Hypothalamus (tissue), 51 donors: Measurements from ENCODE around the gene ZNF778.
"Not testable (repeated sequence)": the region's sequence is repeated elsewhere in the genome, so short reads cannot be mapped to it uniquely, and the experiment has no call there.

ENCODE experiments used
- DNase-seq, 51 donors: peaks; one replicate each; lab custom pipeline; 2025; lab: John Stamatoyannopoulos, UW

ZNF778 gene

DNA sequence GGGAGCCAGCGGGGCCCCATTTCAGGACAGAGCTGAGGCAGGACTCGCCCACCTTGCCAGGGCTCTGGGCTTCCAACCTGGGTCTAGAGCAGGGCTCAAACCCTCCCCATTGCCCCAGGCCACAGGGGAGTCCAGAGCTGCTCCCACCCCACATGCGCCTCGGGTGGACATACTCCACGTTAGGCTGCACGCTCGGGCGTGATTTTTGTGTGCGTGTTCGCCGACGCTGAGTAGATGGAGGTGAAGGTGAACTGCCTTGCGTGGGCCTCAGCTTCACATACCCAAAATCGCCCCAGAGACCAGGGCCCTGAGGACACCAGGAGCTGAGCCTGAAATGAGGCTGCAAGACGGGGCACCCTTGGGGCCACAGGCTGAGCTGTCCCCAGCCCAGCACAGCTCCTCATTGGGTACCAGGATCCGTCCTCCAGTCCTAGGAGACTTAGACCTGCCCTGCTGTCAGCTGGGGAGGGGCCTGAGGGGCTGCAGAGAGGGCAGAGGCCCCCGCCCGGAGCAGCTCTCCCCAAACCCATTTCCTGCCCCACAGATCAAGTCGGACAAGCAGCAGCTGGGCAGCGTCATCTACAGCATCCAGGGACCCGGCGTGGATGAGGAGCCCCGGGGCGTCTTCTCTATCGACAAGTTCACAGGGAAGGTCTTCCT lies 37.7 kb upstream of the ZNF778 start:
- no peak for DNase-seq

DNA sequence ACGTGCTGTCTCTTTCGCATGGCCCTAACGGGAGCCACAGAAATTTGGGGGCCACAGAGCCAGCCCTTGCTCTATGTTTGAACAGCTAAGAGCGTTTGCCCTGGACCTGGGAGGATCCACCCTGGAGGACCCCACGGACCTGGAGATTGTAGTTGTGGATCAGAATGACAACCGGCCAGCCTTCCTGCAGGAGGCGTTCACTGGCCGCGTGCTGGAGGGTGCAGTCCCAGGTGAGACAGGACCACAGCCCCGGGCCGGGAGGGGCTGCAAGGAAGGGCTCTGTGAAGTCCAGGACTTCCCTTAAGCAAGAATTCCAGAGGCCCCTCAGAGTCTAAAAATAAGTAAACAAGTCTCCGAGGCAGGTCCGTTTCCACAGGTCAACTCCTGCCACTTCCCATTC lies 34.0 kb upstream of the ZNF778 start:
- DNase-seq, result no peak

GRCh38 chr16:89183975-89184676 lies 33.4 kb upstream of the ZNF778 start:
- no peak for DNase-seq

GRCh38 chr16:89184677-89184932 lies 32.9 kb upstream of the ZNF778 start:
- DNase-seq, result no peak

DNA sequence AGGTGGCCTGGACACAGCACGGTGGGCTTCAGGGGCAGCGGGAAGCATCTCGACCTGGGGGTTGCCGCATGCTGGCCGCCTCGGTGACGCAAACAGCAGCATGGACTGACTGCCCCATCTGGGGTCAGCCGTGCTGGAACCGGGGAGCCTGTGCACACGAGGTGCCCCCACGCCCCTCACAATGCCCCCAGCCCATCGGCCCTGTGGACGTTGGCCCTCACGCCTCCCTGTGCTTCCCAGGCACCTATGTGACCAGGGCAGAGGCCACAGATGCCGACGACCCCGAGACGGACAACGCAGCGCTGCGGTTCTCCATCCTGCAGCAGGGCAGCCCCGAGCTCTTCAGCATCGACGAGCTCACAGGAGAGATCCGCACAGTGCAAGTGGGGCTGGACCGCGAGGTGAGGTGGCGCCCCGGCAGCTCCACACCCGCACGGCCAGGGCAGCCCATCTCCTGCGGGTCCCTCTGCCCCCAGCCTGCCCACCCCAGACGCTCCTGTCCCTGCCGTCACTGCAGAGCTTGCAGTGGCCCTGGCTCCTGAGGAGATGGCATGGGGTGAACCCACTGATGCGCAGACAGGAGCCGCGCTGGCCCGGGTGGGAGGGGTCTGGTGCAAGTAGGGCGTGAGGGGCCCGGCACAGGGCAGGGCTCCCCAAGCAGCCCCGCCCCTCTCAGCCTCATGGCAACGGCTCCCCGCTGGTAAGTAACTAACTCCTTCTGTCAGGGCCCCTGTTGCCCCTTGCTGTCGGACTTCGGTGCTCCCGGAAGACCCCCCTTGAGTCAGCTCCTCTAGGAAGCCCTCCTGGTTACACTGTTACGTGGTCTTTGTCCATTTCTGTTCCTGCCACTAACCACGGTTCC lies 32.3 kb upstream of the ZNF778 start:
- DNase-seq, result no peak

DNA sequence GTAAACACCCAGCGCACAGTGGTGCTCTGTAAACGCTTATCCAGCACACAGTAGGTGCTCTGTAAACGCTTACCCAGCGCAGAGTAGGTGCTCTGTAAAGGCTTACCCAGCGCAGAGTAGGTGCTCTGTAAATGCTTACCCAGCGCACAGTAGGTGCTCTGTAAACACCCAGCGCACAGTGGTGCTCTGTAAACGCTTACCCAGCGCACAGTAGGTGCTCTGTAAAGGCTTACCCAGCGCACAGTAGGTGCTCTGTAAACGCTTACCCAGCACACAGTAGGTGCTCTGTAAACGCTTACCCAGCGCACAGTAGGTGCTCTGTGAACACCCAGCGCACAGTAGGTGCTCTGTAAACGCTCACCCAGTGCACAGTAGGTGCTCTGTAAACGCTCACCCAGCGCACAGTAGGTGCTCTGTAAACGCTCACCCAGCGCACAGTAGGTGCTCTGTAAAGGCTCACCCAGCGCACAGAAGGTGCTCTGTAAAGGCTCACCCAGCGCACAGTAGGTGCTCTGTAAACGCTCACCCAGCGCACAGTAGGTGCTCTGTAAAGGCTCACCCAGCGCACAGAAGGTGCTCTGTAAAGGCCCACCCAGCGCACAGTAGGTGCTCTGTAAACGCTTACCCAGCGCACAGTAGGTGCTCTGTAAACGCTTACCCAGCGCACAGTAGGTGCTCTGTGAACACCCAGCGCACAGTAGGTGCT lies 31.5 kb upstream of the ZNF778 start:
- DNase-seq, result not testable (repeated sequence)

GRCh38 chr16:89186593-89187031 lies 30.9 kb upstream of the ZNF778 start:
- not testable (repeated sequence) for DNase-seq

DNA sequence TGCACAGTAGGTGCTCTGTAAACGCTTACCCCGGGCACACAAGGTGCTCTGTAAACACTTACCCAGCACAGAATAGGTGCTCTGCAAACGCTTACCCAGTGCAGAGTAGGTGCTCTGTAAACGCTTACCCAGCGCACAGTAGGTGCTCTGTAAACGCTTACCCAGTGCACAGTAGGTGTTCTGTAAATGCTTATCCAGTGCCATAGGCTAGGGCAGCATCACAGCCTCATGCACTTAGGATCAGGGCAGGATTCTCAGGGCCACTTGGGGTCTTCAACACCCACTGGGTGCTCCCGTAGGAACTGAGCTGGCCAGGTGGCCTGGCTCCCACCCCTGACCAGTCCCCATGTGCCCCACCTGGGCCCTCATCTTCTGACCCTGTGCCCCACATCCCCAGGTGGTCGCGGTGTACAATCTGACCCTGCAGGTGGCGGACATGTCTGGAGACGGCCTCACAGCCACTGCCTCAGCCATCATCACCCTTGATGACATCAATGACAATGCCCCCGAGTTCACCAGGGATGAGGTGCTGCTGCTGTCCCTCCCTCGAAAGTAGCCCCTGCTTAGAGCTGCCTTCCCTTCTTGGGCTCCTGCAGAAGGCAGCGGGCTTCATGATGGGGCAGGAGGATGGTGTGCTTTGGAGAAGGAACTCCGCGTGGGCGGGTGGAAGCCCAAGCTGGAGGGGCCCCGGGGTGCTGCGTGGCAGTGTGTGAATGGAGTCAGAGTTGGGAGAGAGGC lies 30.3 kb upstream of the ZNF778 start:
- no peak for DNase-seq

- DNase-seq, result no peak
Measured at GRCh38 chr16:89187770-89188392, 29.6 kb upstream of the ZNF778 start.

DNA sequence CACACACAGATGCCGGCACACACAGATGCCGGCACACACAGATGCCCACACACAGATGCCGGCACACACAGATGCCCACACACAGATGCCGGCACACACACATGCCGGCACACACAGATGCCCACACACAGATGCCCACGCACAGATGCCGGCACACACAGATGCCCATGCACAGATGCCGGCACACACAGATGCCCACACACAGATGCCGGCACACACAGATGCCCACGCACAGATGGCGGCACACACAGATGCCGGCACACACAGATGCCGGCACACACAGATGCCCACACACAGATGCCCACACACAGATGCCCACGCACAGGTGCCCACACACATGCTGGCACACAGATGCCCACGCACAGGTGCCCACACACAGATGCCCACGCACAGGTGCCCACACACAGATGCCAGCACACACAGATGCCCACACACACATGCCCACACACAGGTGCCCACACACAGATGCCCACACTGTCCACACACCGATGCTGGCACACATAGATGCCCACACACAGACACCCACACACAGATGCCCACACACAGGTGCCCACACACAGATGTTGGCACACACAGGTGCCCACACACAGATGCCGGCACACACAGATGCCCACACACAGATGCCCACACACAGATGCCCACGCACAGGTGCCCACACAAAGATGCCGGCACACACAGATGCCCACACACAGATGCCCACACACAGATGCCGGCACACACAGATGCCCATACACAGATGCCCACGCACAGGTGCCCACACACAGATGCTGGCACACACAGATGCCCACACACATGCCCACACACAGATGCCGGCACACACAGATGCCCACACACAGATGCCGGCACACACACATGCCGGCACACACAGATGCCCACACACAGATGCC lies 28.8 kb upstream of the ZNF778 start:
- DNase-seq, result not testable (repeated sequence)

GRCh38 chr16:89189358-89190025 lies 28.0 kb upstream of the ZNF778 start:
- no peak for DNase-seq

DNA sequence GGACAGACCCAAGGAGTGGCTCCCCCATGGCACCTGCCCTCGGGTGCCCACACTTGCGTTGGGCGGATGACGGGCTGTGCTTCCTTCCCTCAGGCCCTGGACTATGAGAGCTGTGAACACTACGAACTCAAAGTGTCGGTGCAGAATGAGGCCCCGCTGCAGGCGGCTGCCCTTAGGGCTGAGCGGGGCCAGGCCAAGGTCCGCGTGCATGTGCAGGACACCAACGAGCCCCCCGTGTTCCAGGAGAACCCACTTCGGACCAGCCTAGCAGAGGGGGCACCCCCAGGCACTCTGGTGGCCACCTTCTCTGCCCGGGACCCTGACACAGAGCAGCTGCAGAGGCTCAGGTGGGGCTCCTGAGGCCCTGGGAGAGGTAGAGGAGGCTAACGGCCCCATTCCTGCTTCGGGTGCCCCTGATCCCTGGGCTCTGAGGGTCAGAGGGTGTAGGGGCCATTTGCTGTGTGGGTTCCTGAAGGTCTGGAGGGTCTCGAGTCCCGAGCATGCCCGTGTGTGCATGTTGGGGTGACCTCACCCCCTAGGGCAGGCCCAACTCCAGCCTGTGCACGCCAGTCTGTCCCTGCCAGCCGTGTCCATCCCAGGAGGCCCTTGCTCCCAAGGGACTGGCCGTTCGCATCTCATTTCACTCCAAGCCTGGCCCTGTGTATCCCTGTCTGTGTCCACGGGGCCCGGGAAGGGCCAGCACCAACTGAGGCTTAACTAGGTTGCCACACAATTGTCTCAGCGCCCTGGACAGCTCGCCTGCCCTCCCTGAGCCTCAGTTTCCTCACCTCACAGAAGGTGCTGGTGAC lies 27.1 kb upstream of the ZNF778 start:
- no peak for DNase-seq

DNA sequence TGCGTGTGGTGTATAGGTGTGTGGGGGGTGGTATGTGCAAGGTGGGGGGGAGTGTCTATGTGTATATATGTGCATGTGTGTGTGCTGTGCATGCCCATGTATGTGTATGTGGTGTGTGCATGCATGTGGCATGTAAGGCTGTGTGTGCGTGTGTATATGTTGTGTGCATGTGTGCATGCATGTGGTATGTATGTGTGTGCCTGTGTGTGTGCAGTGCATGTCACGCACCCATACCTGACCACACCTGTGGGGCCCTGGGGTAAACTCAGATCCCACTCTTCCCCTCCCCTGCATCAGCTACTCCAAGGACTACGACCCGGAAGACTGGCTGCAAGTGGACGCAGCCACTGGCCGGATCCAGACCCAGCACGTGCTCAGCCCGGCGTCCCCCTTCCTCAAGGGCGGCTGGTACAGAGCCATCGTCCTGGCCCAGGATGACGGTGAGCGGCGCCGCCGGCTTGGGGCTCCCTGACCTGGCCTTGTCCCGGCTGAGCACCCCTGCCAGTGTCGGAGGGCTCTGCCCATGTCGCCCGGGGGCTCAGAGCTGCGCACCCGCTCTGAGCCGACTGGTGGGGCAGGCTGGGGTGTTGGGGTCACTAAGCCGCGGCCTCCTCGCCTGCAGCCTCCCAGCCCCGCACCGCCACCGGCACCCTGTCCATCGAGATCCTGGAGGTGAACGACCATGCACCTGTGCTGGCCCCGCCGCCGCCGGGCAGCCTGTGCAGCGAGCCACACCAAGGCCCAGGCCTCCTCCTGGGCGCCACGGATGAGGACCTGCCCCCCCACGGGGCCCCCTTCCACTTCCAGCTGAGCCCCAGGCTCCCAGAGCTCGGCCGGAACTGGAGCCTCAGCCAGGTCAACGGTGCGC lies 26.2 kb upstream of the ZNF778 start:
- no peak for DNase-seq

- no peak for DNase-seq
Measured at GRCh38 chr16:89191901-89192185, 25.7 kb upstream of the ZNF778 start.

- DNase-seq, result peak in 13 of 51 donors; percentile 7 to 70 (median 31)
Measured at GRCh38 chr16:89192186-89192955, 25.1 kb upstream of the ZNF778 start.
